Measurements from ENCODE around the gene LMBRD2.
"Not testable (repeated sequence)": the region's sequence is repeated elsewhere in the genome, so short reads cannot be mapped to it uniquely, and the experiment has no call there.

Gene LMBRD2

GRCh38 chr5:36145311-36145710, 6.4 kb downstream of the LMBRD2 start:
- H3K4me3 ChIP-seq (ENCODE audit: low read length): no peak overlapping the region
- no peaks in the 10 kb centered on the region for H3K36me3 ChIP-seq (ENCODE audit: insufficient read depth, low read length)
- H3K27me3 ChIP-seq (ENCODE audit: control insufficient read depth, insufficient read depth, low read length): no peaks in the 10 kb centered on the region
- no peaks in the 10 kb centered on the region for H3K4me1 ChIP-seq (ENCODE audit: control insufficient read depth, insufficient read depth, low read length)
- H3K9me3 ChIP-seq (replicated peaks; ENCODE audit: low read length): no peaks in the 10 kb centered on the region
- no peak overlapping the region for H3K9ac ChIP-seq (ENCODE audit: low read depth, low read length)
- H3K4me2 ChIP-seq (ENCODE audit: low read length): no peak overlapping the region

GRCh38 chr5:36138900-36139683, 12.6 kb downstream of the LMBRD2 start:
- no peak overlapping the region for H3K4me3 ChIP-seq (ENCODE audit: low read length)
- peaks cover 3% of the 10 kb centered on the region for H3K36me3 ChIP-seq (ENCODE audit: insufficient read depth, low read length)

GRCh38 chr5:36136581-36136980, 15.1 kb downstream of the LMBRD2 start:
- Histone ChIP-seq H3K4me1 (ENCODE audit: control insufficient read depth, insufficient read depth, low read length) (no peaks in the 10 kb centered on the region), H3K36me3 (ENCODE audit: insufficient read depth, low read length) (peaks cover 3% of the 10 kb centered on the region), H3K27me3 (ENCODE audit: control insufficient read depth, insufficient read depth, low read length) (no peaks in the 10 kb centered on the region), H3K4me3 (ENCODE audit: low read length) (no peak overlapping the region), H3K9me3 (replicated peaks; ENCODE audit: low read length) (no peaks in the 10 kb centered on the region), H3K9ac (ENCODE audit: low read depth, low read length) (no peak overlapping the region), H3K4me2 (ENCODE audit: low read length) (no peak overlapping the region)

More at GRCh38 chr5:36138900-36139683, 12.6 kb downstream of the LMBRD2 start:
- Histone ChIP-seq H3K9me3 (replicated peaks; ENCODE audit: low read length) (no peaks in the 10 kb centered on the region), H3K27me3 (ENCODE audit: control insufficient read depth, insufficient read depth, low read length) (no peaks in the 10 kb centered on the region), H3K4me1 (ENCODE audit: control insufficient read depth, insufficient read depth, low read length) (no peaks in the 10 kb centered on the region), H3K9ac (ENCODE audit: low read depth, low read length) (no peak overlapping the region), H3K4me2 (ENCODE audit: low read length) (no peak overlapping the region)

GRCh38 chr5:36135988-36136387, 15.7 kb downstream of the LMBRD2 start:
- no peaks in the 10 kb centered on the region for H3K27me3 ChIP-seq (ENCODE audit: control insufficient read depth, insufficient read depth, low read length)
- no peak overlapping the region for H3K4me3 ChIP-seq (ENCODE audit: low read length)
- peaks cover 3% of the 10 kb centered on the region for H3K36me3 ChIP-seq (ENCODE audit: insufficient read depth, low read length)
- no peaks in the 10 kb centered on the region for H3K4me1 ChIP-seq (ENCODE audit: control insufficient read depth, insufficient read depth, low read length)
- H3K9me3 ChIP-seq (replicated peaks; ENCODE audit: low read length): no peaks in the 10 kb centered on the region
- H3K9ac ChIP-seq (ENCODE audit: low read depth, low read length): no peak overlapping the region
- H3K4me2 ChIP-seq (ENCODE audit: low read length): no peak overlapping the region

- not testable (repeated sequence) for H3K36me3 ChIP-seq (ENCODE audit: insufficient read depth, low read length); H3K9ac ChIP-seq (ENCODE audit: low read depth, low read length); H3K4me2 ChIP-seq (ENCODE audit: low read length); H3K27me3 ChIP-seq (ENCODE audit: control insufficient read depth, insufficient read depth, low read length); H3K4me1 ChIP-seq (ENCODE audit: control insufficient read depth, insufficient read depth, low read length); H3K9me3 ChIP-seq (replicated peaks; ENCODE audit: low read length); H3K4me3 ChIP-seq (ENCODE audit: low read length)
These were observed 18.7 kb downstream of the LMBRD2 start for GRCh38 chr5:36133009-36133408.

- H3K4me3 ChIP-seq (ENCODE audit: low read length); H3K4me2 ChIP-seq (ENCODE audit: low read length); H3K9ac ChIP-seq (ENCODE audit: low read depth, low read length); H3K9me3 ChIP-seq (replicated peaks; ENCODE audit: low read length); H3K36me3 ChIP-seq (ENCODE audit: insufficient read depth, low read length); H3K4me1 ChIP-seq (ENCODE audit: control insufficient read depth, insufficient read depth, low read length); H3K27me3 ChIP-seq (ENCODE audit: control insufficient read depth, insufficient read depth, low read length): not testable (repeated sequence)
These were observed 22.0 kb downstream of the LMBRD2 start for GRCh38 chr5:36129666-36130065.

- Histone ChIP-seq H3K4me1 (ENCODE audit: control insufficient read depth, insufficient read depth, low read length) (no peaks in the 10 kb centered on the region), H3K36me3 (ENCODE audit: insufficient read depth, low read length) (peaks cover 4% of the 10 kb centered on the region)
These were observed 22.9 kb downstream of the LMBRD2 start for GRCh38 chr5:36128795-36129194.

GRCh38 chr5:36125868-36126267, 25.8 kb downstream of the LMBRD2 start:
- Histone ChIP-seq H3K36me3 (ENCODE audit: insufficient read depth, low read length) (peaks cover 8% of the 10 kb centered on the region), H3K9ac (ENCODE audit: low read depth, low read length) (no peak overlapping the region), H3K4me1 (ENCODE audit: control insufficient read depth, insufficient read depth, low read length) (no peaks in the 10 kb centered on the region), H3K9me3 (replicated peaks; ENCODE audit: low read length) (no peaks in the 10 kb centered on the region), H3K27me3 (ENCODE audit: control insufficient read depth, insufficient read depth, low read length) (no peaks in the 10 kb centered on the region), H3K4me2 (ENCODE audit: low read length) (no peak overlapping the region), H3K4me3 (ENCODE audit: low read length) (no peak overlapping the region)

More at GRCh38 chr5:36128795-36129194, 22.9 kb downstream of the LMBRD2 start:
- H3K27me3 ChIP-seq (ENCODE audit: control insufficient read depth, insufficient read depth, low read length): no peaks in the 10 kb centered on the region
- H3K9me3 ChIP-seq (replicated peaks; ENCODE audit: low read length): no peaks in the 10 kb centered on the region
- no peak overlapping the region for H3K9ac ChIP-seq (ENCODE audit: low read depth, low read length)
- H3K4me2 ChIP-seq (ENCODE audit: low read length): no peak overlapping the region
- no peak overlapping the region for H3K4me3 ChIP-seq (ENCODE audit: low read length)

- no peak overlapping the region for H3K4me3 ChIP-seq (ENCODE audit: low read length)
- no peaks in the 10 kb centered on the region for H3K4me1 ChIP-seq (ENCODE audit: control insufficient read depth, insufficient read depth, low read length)
- no peak overlapping the region for H3K9ac ChIP-seq (ENCODE audit: low read depth, low read length)
- H3K9me3 ChIP-seq (replicated peaks; ENCODE audit: low read length): no peaks in the 10 kb centered on the region
- no peaks in the 10 kb centered on the region for H3K27me3 ChIP-seq (ENCODE audit: control insufficient read depth, insufficient read depth, low read length)
- peaks cover 30% of the 10 kb centered on the region for H3K36me3 ChIP-seq (ENCODE audit: insufficient read depth, low read length)
- H3K4me2 ChIP-seq (ENCODE audit: low read length): no peak overlapping the region
These were observed 40.4 kb downstream of the LMBRD2 start for GRCh38 chr5:36111238-36111637.

- Histone ChIP-seq H3K27me3 (ENCODE audit: control insufficient read depth, insufficient read depth, low read length) (no peaks in the 10 kb centered on the region), H3K4me1 (ENCODE audit: control insufficient read depth, insufficient read depth, low read length) (no peaks in the 10 kb centered on the region), H3K36me3 (ENCODE audit: insufficient read depth, low read length) (peaks cover 33% of the 10 kb centered on the region), H3K9me3 (replicated peaks; ENCODE audit: low read length) (no peaks in the 10 kb centered on the region), H3K9ac (ENCODE audit: low read depth, low read length) (no peak overlapping the region), H3K4me2 (ENCODE audit: low read length) (no peak overlapping the region), H3K4me3 (ENCODE audit: low read length) (no peak overlapping the region)
These were observed 42.8 kb downstream of the LMBRD2 start for GRCh38 chr5:36108758-36109460.

- Histone ChIP-seq H3K4me1 (ENCODE audit: control insufficient read depth, insufficient read depth, low read length) (no peaks in the 10 kb centered on the region), H3K27me3 (ENCODE audit: control insufficient read depth, insufficient read depth, low read length) (no peaks in the 10 kb centered on the region), H3K36me3 (ENCODE audit: insufficient read depth, low read length) (peaks cover 35% of the 10 kb centered on the region), H3K4me2 (ENCODE audit: low read length) (no peak overlapping the region), H3K4me3 (ENCODE audit: low read length) (no peak overlapping the region), H3K9me3 (replicated peaks; ENCODE audit: low read length) (no peaks in the 10 kb centered on the region), H3K9ac (ENCODE audit: low read depth, low read length) (no peak overlapping the region)
These were observed 45.9 kb downstream of the LMBRD2 start for GRCh38 chr5:36105819-36106218.

- H3K4me3 ChIP-seq (ENCODE audit: low read length): no peak overlapping the region
- no peaks in the 10 kb centered on the region for H3K27me3 ChIP-seq (ENCODE audit: control insufficient read depth, insufficient read depth, low read length)
- H3K36me3 ChIP-seq (ENCODE audit: insufficient read depth, low read length): peaks cover 5% of the 10 kb centered on the region
- H3K9ac ChIP-seq (ENCODE audit: low read depth, low read length): no peak overlapping the region
- no peak overlapping the region for H3K4me2 ChIP-seq (ENCODE audit: low read length)
- no peaks in the 10 kb centered on the region for H3K4me1 ChIP-seq (ENCODE audit: control insufficient read depth, insufficient read depth, low read length)
- H3K9me3 ChIP-seq (replicated peaks; ENCODE audit: low read length): no peaks in the 10 kb centered on the region
These were observed 51.9 kb downstream of the LMBRD2 start for GRCh38 chr5:36099748-36100147.

All from skeletal muscle satellite cell (primary cell).